ENCODE results near the gene LONP1. TPM values are rescaled to one million over a fixed set of nuclear protein-coding genes. Genes with fewer than 3 reads are reported as not detected.
"Not testable (repeated sequence)": the region's sequence is repeated elsewhere in the genome, so short reads cannot be mapped to it uniquely, and the experiment has no call there.

LONP1 gene, protein sequence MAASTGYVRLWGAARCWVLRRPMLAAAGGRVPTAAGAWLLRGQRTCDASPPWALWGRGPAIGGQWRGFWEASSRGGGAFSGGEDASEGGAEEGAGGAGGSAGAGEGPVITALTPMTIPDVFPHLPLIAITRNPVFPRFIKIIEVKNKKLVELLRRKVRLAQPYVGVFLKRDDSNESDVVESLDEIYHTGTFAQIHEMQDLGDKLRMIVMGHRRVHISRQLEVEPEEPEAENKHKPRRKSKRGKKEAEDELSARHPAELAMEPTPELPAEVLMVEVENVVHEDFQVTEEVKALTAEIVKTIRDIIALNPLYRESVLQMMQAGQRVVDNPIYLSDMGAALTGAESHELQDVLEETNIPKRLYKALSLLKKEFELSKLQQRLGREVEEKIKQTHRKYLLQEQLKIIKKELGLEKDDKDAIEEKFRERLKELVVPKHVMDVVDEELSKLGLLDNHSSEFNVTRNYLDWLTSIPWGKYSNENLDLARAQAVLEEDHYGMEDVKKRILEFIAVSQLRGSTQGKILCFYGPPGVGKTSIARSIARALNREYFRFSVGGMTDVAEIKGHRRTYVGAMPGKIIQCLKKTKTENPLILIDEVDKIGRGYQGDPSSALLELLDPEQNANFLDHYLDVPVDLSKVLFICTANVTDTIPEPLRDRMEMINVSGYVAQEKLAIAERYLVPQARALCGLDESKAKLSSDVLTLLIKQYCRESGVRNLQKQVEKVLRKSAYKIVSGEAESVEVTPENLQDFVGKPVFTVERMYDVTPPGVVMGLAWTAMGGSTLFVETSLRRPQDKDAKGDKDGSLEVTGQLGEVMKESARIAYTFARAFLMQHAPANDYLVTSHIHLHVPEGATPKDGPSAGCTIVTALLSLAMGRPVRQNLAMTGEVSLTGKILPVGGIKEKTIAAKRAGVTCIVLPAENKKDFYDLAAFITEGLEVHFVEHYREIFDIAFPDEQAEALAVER
- 100 to 1,000 TPM; 277 to 287 TPM for total RNA-seq

DNA sequence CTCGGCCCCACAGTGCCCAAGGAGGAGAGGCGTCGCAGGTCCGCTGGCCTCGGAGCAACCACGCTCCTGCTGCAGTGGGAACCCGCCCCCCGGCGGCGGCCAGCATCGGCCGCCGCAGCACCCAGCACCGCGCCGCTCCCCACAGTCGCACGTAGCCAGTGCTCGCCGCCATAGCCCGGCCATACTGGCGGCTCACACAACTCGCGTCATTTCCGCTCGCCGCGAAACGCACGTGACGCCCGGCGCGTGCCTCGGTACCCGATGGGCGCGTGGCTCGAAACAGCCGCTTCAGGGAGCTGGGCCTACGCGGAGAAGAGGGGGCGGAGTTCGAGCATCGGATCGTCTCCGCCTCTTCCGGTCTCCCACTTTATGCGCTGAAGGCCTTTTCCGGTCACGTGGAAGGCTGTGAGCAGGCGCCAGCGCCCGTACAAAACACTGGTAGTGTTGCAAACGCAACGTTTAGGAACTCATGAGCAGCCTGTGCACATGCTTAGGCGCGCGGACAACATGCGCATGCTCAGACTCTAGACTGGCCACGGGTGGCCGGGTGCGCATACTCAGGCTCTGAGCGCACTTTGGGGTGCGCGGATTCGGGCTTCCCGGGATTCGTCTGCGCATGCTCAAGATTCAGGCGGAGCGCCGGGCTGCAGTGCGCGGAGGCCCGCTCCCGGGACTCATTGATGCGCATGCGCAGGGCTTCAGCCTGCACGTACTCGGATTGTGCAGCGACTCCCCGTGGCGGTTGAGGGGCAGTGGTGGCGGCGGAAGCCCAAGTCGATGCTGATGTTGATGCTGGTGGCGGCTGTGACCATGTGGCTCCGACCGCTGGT, at the start of gene LONP1, which contains the start of gene CATSPERD:
Gene LONP1, minus strand, starts transcription at position 186 of the 830 bp plus-strand sequence. Its CDS starts 14 bp downstream, at position 172.
Gene CATSPERD, plus strand, starts transcription at position 677 of the 830 bp plus-strand sequence. Its CDS starts 101 bp downstream, at position 778.
- peak; percentile 99 for DNase-seq
- Mint-ChIP-seq H3K27me3 (no peaks in the 10 kb centered on the region), H3K4me3 (peak within 1 kb of the TSS; percentile 98), H3K36me3 (peaks cover 34% of the 10 kb centered on the region), H3K9me3 (no peaks in the 10 kb centered on the region), H3K27ac (peak within 1 kb of the TSS; percentile 100), H3K4me1 (peaks cover 22% of the 10 kb centered on the region)

DNA sequence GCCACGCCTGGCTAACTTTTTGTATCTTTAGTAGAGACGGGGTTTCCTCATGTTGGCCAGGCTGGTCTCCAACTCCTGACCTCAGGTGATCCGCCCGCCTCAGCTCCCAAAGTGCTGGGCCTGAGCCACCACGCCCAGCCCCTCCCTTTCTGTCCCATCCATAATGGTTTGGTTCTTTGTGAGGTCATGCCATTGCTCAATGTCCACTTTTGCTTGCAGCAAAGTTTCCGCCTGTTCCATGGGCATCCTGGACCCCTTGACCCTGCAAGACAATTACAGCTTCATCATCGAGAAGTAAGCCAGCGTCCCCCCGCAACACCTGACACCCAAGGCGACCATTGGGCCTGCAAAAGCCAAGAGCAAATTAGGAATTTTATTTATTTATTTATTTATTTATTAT, 48.0 kb upstream of the LONP1 start:
- no peak overlapping the region for H3K27ac Mint-ChIP-seq
- DNase-seq = no peak
- peaks cover 3% of the 10 kb centered on the region for H3K27me3 Mint-ChIP-seq
- no peaks in the 10 kb centered on the region for H3K36me3 Mint-ChIP-seq
- no peaks in the 10 kb centered on the region for H3K4me1 Mint-ChIP-seq
- H3K9me3 Mint-ChIP-seq = no peaks in the 10 kb centered on the region
- no peak overlapping the region for H3K4me3 Mint-ChIP-seq

DNA sequence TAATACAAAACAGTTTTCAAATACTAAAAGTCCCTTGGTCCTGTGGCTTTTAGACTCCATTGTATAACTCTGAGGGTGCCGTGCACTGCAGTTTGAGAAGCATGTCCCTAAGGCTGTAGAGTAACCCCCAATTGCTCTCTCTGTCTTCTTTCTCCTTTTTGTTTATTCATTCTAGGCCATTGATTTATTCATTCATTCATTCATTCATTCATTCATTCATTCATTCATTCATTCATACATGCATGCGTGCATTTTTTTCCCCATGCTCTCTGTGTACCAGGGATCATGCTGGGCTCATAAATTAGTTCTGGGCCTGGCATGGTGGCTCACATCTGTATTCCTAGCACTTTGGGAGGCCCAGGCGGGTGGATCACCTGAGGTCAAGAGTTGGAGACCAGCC, 45.3 kb upstream of the LONP1 start:
- H3K4me3 Mint-ChIP-seq = no peak overlapping the region
- no peak for DNase-seq
- no peaks in the 10 kb centered on the region for H3K27me3 Mint-ChIP-seq
- no peaks in the 10 kb centered on the region for H3K9me3 Mint-ChIP-seq
- no peak overlapping the region for H3K27ac Mint-ChIP-seq
- no peaks in the 10 kb centered on the region for H3K4me1 Mint-ChIP-seq
- no peaks in the 10 kb centered on the region for H3K36me3 Mint-ChIP-seq

DNA sequence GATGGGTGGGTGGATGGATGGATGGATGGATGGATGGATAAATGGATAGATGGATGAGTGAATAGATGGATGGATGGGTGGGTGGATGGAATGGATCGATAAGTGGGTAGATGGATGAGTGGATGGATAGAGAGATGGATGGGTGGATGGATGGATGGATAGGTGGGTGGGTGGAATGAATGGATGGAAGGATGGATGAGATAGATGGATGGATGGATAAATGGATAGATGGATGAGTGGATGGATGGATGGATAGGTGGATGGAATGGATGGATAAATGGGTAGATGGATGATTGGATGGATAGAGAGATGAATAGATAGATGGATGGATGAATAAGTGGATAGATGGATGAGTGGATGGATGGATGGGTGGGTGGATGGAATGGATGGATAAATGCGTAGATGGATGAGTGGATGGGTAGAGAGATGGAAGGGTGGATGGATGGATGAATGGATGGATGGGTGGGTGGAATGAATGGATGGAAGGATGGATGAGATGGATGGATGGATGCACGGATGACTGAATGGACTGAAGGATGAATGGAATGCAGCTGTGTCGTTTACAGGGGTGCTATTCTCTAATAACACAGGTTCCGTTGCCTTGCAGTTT, 42.8 kb upstream of the LONP1 start:
- H3K4me3 Mint-ChIP-seq = no peak overlapping the region
- peaks cover 4% of the 10 kb centered on the region for H3K27me3 Mint-ChIP-seq
- H3K4me1 Mint-ChIP-seq = no peaks in the 10 kb centered on the region
- H3K27ac Mint-ChIP-seq = no peak overlapping the region
- no peaks in the 10 kb centered on the region for H3K9me3 Mint-ChIP-seq
- DNase-seq = no peak
- no peaks in the 10 kb centered on the region for H3K36me3 Mint-ChIP-seq

DNA sequence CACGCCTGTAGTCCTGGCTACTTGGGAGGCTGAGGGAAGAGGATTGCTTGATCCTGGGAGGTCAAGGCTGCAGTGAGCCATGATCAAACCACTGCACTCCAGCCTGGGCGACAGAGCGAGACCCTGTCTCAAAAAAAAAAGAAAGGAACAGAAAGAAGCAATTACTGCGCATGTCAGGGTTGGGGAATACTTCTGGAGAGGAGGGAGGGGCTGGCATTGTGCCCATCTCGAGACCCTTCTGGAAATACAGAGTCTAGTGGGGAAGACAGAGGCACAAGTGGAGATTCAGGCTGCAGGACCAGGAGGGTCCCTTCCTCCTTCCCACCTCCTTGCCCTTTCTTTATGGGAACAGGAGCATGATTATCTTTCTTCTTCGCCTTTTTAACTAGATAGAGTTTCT, 33.8 kb upstream of the LONP1 start:
- peaks cover 16% of the 10 kb centered on the region for H3K27me3 Mint-ChIP-seq
- H3K4me1 Mint-ChIP-seq = no peaks in the 10 kb centered on the region
- H3K27ac Mint-ChIP-seq = no peak overlapping the region
- H3K4me3 Mint-ChIP-seq = no peak overlapping the region
- H3K36me3 Mint-ChIP-seq = no peaks in the 10 kb centered on the region
- DNase-seq = no peak
- no peaks in the 10 kb centered on the region for H3K9me3 Mint-ChIP-seq

DNA sequence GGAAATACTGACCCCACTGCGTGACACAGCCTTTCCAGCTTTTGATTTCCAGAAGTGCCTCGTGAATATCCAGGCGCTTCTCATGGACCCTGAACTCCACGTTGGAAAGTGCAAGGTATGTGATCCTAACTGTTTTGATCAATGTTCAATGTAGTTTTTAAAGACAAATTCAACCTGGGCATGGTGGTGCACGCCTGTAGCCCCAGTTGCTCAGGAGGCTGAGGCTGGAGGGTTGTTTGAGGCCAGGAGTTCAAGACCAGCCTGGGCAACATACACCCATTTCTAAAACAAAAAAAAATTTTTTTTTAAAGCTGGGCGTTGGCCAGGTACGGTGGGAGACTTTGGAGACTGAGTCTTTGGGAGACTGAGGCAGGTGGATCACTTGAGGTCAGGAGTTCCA, 31.8 kb upstream of the LONP1 start:
- no peak for DNase-seq
- Mint-ChIP-seq H3K4me1 (no peaks in the 10 kb centered on the region), H3K27ac (no peak overlapping the region), H3K27me3 (peaks cover 11% of the 10 kb centered on the region), H3K36me3 (no peaks in the 10 kb centered on the region), H3K9me3 (no peaks in the 10 kb centered on the region), H3K4me3 (no peak overlapping the region)

DNA sequence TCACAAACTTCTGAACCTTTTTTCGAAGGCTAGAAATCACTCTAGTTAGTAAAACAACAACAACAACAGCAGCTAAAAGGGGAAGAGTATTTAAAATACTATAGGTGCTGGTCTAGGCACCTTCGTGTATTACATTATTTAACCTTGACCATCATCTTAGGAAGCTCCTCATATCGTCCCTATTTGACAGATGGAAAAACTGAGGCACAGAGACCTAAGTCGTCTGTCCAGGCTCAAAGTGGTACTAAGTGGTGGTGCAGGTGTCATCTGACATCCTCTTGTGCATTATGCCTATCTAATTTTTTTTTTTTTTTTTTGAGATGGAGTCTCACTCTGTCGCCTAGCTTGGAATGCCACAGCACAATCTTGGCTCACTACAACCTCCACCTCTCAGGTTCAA, 29.6 kb upstream of the LONP1 start:
- H3K9me3 Mint-ChIP-seq = no peaks in the 10 kb centered on the region

DNA sequence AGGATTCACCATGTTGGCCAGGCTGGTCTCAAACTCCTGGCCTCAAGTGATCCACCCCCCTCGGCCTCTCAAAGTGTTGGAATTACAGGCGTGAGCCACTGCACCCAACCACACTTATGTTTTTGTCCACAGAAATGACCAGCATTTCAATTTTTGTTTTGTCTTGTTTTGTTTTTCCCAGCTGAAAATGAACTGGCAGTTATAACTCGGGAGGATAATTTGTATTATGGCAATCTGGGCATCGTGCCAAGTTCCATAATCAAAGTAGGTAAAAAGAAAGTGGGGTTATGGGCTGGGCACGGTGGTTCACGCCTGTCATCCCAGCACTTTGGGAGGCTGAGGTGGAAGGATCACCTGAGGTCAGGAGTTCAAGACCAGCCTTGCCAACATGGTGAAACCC, 29.0 kb upstream of the LONP1 start:
- DNase-seq, H3K9me3 Mint-ChIP-seq, H3K4me1 Mint-ChIP-seq, H3K4me3 Mint-ChIP-seq, H3K27ac Mint-ChIP-seq, H3K27me3 Mint-ChIP-seq, H3K36me3 Mint-ChIP-seq: not testable (repeated sequence)

More for the DNA sequence above, 29.6 kb upstream of the LONP1 start:
- H3K4me1 Mint-ChIP-seq = no peaks in the 10 kb centered on the region
- H3K27me3 Mint-ChIP-seq = peaks cover 11% of the 10 kb centered on the region
- H3K36me3 Mint-ChIP-seq = no peaks in the 10 kb centered on the region
- no peak for DNase-seq
- no peak overlapping the region for H3K4me3 Mint-ChIP-seq
- no peak overlapping the region for H3K27ac Mint-ChIP-seq

DNA sequence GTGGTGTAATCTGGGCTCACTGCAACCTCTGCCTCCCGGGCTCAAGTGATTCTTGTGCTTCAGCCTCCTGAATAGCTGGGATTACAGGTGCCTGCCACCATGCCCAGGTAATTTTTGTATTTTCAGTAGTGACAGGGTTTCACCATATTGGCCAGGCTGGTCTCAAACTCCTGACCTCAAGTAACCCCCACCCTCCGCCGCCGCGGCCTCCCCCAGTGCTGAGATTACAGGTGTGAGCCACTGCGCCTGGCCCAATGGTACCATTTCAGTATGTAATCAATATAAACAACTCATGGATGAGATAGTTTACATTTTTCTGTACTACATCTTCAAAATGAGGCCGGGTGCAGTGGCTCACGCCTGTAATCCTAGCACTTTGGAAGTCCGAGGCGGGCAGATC, 25.1 kb upstream of the LONP1 start:
- not testable (repeated sequence) for H3K27me3 Mint-ChIP-seq, DNase-seq, H3K4me3 Mint-ChIP-seq, H3K27ac Mint-ChIP-seq, H3K4me1 Mint-ChIP-seq, H3K36me3 Mint-ChIP-seq, H3K9me3 Mint-ChIP-seq

DNA sequence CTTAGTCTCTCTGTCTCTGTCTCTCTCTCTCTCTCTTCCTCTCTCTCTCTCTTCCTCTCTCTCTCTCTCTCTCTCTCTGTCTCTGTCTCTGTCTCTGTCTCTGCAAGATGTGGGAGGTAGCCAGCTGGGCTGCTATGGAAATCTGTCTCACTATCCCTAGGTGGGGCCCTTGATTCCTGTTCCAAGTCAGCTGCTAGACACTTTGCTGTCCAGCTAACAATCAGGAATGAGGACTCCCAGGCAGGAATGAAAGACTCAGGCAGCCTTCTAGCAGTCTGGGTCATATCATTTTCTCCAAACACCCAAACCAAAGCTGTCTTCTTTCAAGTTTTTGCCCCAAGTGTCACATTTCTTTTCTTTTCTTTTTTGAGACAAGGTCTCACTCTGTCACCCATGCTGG, 23.7 kb upstream of the LONP1 start:
- H3K4me3 Mint-ChIP-seq = no peak overlapping the region
- H3K4me1 Mint-ChIP-seq = no peaks in the 10 kb centered on the region

DNA sequence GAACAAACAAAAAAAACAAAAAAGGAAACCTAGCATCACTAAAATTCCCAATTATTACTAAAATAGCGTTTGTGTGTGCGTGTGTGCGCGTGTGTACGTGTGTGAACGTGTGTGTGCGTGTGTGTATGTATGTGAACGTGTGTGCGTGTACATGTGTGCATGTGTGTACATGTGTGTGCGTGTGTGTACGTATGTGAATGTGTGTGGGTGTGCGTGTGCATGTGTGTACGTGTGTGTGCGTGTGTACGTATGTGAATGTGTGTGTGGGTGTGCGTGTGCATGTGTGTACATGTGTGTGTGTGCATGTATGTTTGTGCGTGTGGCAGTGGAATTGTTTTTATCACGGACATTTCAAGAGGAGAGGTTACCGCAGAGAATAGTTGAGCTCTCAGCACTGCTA, 22.1 kb upstream of the LONP1 start:
- Mint-ChIP-seq H3K9me3 (no peaks in the 10 kb centered on the region), H3K36me3 (no peaks in the 10 kb centered on the region), H3K27ac (no peak overlapping the region), H3K4me1 (no peaks in the 10 kb centered on the region), H3K4me3 (no peak overlapping the region), H3K27me3 (no peaks in the 10 kb centered on the region)
- no peak for DNase-seq

More for the DNA sequence above, 23.7 kb upstream of the LONP1 start:
- Mint-ChIP-seq H3K27ac (no peak overlapping the region), H3K9me3 (no peaks in the 10 kb centered on the region), H3K36me3 (no peaks in the 10 kb centered on the region), H3K27me3 (no peaks in the 10 kb centered on the region)
- no peak for DNase-seq

DNA sequence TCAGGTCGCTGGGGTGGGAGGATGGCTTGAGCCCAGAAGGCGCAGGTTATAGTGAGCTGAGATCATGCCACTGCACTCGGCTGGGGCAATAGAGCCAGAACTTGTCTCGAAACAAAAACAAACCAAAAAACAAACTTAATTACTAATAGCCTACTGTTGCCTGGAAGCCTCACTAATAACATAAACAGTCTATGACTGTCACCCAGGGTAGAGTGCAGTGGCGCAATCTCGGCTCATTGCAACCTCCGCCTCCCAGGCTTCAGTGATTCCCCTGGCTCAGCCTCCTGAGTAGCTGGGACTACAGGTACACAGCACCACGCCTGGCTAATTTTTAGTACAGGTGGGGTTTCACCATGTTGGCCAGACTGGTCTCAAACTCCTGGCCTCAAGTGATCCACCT, 18.5 kb upstream of the LONP1 start:
- no peaks in the 10 kb centered on the region for H3K9me3 Mint-ChIP-seq
- H3K27ac Mint-ChIP-seq = no peak overlapping the region
- no peak for DNase-seq
- H3K27me3 Mint-ChIP-seq = peaks cover 2% of the 10 kb centered on the region
- H3K4me1 Mint-ChIP-seq = no peaks in the 10 kb centered on the region
- no peaks in the 10 kb centered on the region for H3K36me3 Mint-ChIP-seq
- no peak overlapping the region for H3K4me3 Mint-ChIP-seq

DNA sequence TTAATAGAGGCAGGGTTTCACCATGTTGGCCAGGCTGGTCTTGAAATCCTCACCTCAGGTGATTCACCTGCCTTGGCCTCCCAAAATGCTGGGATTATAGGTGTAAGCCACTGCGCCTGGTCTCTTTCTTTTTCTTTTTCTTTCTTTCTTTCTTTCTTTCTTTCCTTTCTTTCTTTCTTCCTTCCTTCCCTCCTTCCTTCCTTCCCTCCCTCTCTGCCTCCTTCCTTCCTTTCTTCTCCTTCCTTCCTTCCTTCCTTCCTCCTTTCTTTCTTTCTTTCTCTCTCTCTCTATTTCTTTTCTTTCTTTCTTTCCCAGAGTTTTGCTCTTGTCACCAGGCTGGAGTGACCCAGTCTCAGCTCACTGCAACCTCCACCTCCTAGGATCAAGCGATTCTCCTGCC, 13.2 kb upstream of the LONP1 start:
- not testable (repeated sequence) for DNase-seq, H3K27ac Mint-ChIP-seq, H3K4me1 Mint-ChIP-seq, H3K36me3 Mint-ChIP-seq, H3K4me3 Mint-ChIP-seq, H3K9me3 Mint-ChIP-seq
- H3K27me3 Mint-ChIP-seq = peaks cover 13% of the 10 kb centered on the region

DNA sequence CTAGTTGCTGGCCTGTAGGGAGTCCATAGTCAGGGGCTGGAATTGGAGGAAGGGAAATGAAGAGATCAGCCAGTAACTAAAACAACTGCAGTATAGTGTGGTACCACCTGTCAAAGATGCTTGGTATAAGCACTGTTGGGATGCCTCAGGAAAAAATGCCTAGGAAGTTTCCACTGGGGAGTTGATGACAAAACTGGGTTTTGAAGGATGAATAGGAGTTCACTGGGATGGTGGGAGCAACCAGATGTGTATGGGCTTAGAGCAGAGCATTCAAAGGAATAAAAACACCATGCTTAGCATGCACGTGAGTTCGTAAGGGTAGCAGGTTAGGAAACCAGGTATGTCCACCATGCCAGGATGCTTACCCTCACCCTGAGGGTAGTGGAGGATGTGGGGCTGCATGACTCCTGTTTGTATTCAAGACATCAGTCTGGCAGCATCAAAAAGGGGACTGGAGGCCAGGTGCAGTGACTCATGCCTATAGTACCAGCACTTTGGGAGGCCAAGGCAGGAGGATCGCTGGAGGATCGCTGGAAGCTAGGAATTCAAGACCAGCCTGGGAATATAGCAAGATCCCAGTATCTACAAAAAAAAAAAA, 7.6 kb upstream of the LONP1 start:
- no peak overlapping the region for H3K27ac Mint-ChIP-seq
- DNase-seq = no peak
- H3K4me3 Mint-ChIP-seq = no peak overlapping the region
- no peaks in the 10 kb centered on the region for H3K9me3 Mint-ChIP-seq
- H3K36me3 Mint-ChIP-seq = no peaks in the 10 kb centered on the region
- H3K4me1 Mint-ChIP-seq = no peaks in the 10 kb centered on the region
- peaks cover 11% of the 10 kb centered on the region for H3K27me3 Mint-ChIP-seq
